ENCODE measurements around the gene CENPL. TPM values are rescaled to one million over a fixed set of nuclear protein-coding genes. Genes with fewer than 3 reads are reported as not detected.

The CENPL gene
- total and polyA plus RNA-seq, 2 of the 8 experiments (the other 6 are each of a cell fraction or from before 2014, with no cell fraction given) = 6.6 to 16.0 TPM

DNA sequence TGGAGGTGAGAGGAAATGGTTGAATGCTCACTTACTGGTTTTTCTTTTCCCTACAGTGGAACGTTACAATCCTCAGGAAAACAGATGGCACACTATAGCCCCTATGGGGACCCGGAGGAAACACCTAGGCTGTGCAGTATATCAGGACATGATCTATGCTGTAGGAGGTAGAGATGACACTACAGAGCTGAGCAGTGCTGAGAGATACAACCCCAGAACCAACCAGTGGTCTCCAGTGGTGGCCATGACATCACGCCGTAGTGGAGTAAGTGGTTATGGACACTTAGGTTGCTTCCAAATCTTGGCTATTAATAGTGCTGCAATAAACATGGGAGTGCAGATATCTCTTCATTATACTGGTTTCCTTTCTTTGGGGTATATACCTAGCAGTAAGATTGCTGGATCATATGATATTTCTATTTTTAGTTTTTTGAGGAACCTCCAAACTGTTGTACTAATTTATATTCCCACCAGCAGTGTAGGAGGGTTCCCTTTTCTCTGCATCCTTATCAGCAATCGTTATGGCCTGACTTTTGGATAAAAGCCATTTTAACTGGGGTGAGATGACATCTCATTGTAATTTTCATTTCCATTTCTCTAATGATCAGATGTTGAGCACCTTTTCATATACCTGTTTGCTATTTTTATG is 49.0 kb downstream of the CENPL start:
- H2AFZ ChIP-seq (ENCODE audit: low read length) = no peak overlapping the region
- no peak overlapping the region for H2BK5ac ChIP-seq (ENCODE audit: low read depth, low read length)
- no peak for TF ChIP-seq RNF2 (IDR thresholded peaks at IDR 0.05; ENCODE audit: borderline replicate concordance, low read depth, low read length, missing control alignments, poor library complexity, severe bottlenecking)
- TF ChIP-seq RFX5 (IDR thresholded peaks at IDR 0.05; ENCODE audit: borderline replicate concordance, low read depth, low read length) = no peak
- no peak for TF ChIP-seq RAD21 (IDR thresholded peaks at IDR 0.05 in 1 of 2, conservative IDR thresholded peaks at IDR 0.05 in 1 of 2; ENCODE audit: low read depth in 2 of 2, low read length in 2 of 2)
- TF ChIP-seq EP300 (IDR thresholded peaks at IDR 0.05; ENCODE audit: borderline replicate concordance in 1 of 2, low read depth in 2 of 2, low read length in 2 of 2) = no peak
- H3K9ac ChIP-seq (replicated peaks in 1 of 4; ENCODE audit: extremely low read depth in 1 of 4, low read depth in 3 of 4, low read length in 3 of 4) = no peak overlapping the region
- H4K8ac ChIP-seq (ENCODE audit: extremely low read depth, insufficient read depth, low read length) = no peak overlapping the region
- H3K23ac ChIP-seq (ENCODE audit: insufficient read length) = no peak overlapping the region
- H3K27me3 ChIP-seq (replicated peaks in 1 of 4; ENCODE audit: control insufficient read depth in 3 of 4, extremely low read depth in 1 of 4, insufficient read depth in 3 of 4, low read length in 3 of 4) = no peaks in the 10 kb centered on the region
- no peak overlapping the region for H4K5ac ChIP-seq (ENCODE audit: insufficient read length, low read depth, low read length)
- DNase-seq (ENCODE audit: low read depth in 1 of 2, low spot score in 2 of 2) (no peak), FAIRE-seq (no peak)
- H3K79me2 ChIP-seq (ENCODE audit: control insufficient read depth in 1 of 2, insufficient read depth in 2 of 2, low read length in 2 of 2) = no peaks in the 10 kb centered on the region
- H3K9me3 ChIP-seq (ENCODE audit: insufficient read depth in 2 of 2, low read depth in 1 of 2, low read length in 1 of 2) = no peaks in the 10 kb centered on the region
- H2BK15ac ChIP-seq (ENCODE audit: low read length) = no peak overlapping the region
- H2BK120ac ChIP-seq (replicated peaks; ENCODE audit: low read depth, low read length) = no peak overlapping the region
- no peak overlapping the region for H2AK5ac ChIP-seq (ENCODE audit: low read depth, low read length)
- no peak overlapping the region for H3K56ac ChIP-seq (replicated peaks; ENCODE audit: insufficient read length, low read depth, low read length)
- no peaks in the 10 kb centered on the region for H3K79me1 ChIP-seq (ENCODE audit: low read depth, low read length)
- H3K4me1 ChIP-seq (replicated peaks in 1 of 4; ENCODE audit: control insufficient read depth in 3 of 4, insufficient read depth in 4 of 4, low read length in 3 of 4) = no peaks in the 10 kb centered on the region
- no peak overlapping the region for H3K4me2 ChIP-seq (ENCODE audit: insufficient read depth in 1 of 2, low read depth in 2 of 2, low read length in 2 of 2)
- no peak overlapping the region for H2BK20ac ChIP-seq (ENCODE audit: low read length)
- CTCF ChIA-PET (ENCODE audit: partially characterized antibody) = no interaction called here
- no peak overlapping the region for H3K14ac ChIP-seq (ENCODE audit: insufficient read length)
- no peak overlapping the region for H3K27ac ChIP-seq (ENCODE audit: low read depth, low read length)
- H3K4ac ChIP-seq (replicated peaks; ENCODE audit: insufficient read length, low read depth, low read length) = no peak overlapping the region
- H2BK12ac ChIP-seq (ENCODE audit: low read depth, low read length) = no peak overlapping the region
- H3K18ac ChIP-seq (ENCODE audit: extremely low read depth, low read length) = no peak overlapping the region
- no peaks in the 10 kb centered on the region for H3K23me2 ChIP-seq (ENCODE audit: low read depth, low read length)
- POLR2A ChIA-PET (ENCODE audit: partially characterized antibody) = interaction anchor here (0.6 kb wide), 1 partner anchor 21 kb away, joined by 3 read pairs; no protein-coding TSS in a partner anchor
- no peak overlapping the region for H4K91ac ChIP-seq (replicated peaks; ENCODE audit: insufficient read length, low read length)
- peaks cover 0 to 1% of the 10 kb centered on the region in 2 experiments for H4K20me1 ChIP-seq (replicated peaks in 1 of 2; ENCODE audit: control insufficient read depth in 1 of 2, insufficient read depth in 2 of 2, low read length in 2 of 2)
- 96% methylated on average over 5 of the region's 5 CpGs; no CpG with 5 or more reads in 1 of the 2 experiments for WGBS, 2 experiments (ENCODE audit: extremely low coverage in 1 of 2, insufficient coverage in 1 of 2, insufficient read length in 1 of 2, insufficient replicate concordance in 2 of 2, low coverage in 1 of 2, low lambda C conversion rate in 2 of 2, missing lambda C conversion rate in 1 of 2)
- H3K36me3 ChIP-seq (ENCODE audit: control insufficient read depth in 2 of 4, insufficient read depth in 4 of 4, low read length in 3 of 4) = peaks cover 0 to 7% (median 3%) of the 10 kb centered on the region in 4 experiments; a peak in 4 of 8 replicates
- no peak overlapping the region for H3K4me3 ChIP-seq (ENCODE audit: extremely low read depth in 1 of 4, insufficient read depth in 2 of 4, low read depth in 3 of 4, low read length in 4 of 4)
